ENCODE measurements around the gene CYB561. TPM values are rescaled to one million over a fixed set of nuclear protein-coding genes. Genes with fewer than 3 reads are reported as not detected.

The CYB561 gene
- total and polyA plus RNA-seq, 9 of the 15 experiments (the other 6 are each of a cell fraction or from before 2014, with no cell fraction given): 4.0 to 30.8 (median 17.4) TPM

DNA sequence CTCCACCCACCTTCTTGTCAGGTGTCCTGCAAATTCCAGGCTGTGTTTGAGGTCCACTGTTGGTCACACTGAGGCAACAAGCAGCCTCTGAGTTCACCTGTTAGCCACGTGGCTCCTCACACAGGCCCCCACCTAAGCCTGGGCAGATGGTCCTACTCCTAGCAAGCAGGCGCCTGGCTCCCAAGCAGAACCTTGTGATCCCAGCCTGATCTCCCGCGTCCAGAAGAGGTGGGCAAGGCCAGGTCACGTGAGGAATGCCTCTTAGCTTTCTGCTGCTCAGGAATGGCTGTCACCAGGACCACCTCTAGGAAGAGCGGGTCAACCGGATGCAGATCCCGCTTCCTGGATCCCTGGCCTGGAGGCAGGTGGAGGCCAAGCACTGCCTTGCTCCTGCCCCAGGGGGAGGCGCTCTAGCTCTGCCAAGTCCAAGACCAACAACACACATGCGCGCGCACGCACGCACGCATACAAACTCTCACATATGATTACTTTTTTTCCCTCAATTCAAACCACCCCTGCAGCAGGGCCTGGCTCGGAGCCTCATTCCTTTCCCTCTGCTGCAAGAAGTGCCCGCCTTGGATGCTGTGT, 9.5 kb downstream of the CYB561 start (continued):
- TF ChIP-seq, protein P1, sequence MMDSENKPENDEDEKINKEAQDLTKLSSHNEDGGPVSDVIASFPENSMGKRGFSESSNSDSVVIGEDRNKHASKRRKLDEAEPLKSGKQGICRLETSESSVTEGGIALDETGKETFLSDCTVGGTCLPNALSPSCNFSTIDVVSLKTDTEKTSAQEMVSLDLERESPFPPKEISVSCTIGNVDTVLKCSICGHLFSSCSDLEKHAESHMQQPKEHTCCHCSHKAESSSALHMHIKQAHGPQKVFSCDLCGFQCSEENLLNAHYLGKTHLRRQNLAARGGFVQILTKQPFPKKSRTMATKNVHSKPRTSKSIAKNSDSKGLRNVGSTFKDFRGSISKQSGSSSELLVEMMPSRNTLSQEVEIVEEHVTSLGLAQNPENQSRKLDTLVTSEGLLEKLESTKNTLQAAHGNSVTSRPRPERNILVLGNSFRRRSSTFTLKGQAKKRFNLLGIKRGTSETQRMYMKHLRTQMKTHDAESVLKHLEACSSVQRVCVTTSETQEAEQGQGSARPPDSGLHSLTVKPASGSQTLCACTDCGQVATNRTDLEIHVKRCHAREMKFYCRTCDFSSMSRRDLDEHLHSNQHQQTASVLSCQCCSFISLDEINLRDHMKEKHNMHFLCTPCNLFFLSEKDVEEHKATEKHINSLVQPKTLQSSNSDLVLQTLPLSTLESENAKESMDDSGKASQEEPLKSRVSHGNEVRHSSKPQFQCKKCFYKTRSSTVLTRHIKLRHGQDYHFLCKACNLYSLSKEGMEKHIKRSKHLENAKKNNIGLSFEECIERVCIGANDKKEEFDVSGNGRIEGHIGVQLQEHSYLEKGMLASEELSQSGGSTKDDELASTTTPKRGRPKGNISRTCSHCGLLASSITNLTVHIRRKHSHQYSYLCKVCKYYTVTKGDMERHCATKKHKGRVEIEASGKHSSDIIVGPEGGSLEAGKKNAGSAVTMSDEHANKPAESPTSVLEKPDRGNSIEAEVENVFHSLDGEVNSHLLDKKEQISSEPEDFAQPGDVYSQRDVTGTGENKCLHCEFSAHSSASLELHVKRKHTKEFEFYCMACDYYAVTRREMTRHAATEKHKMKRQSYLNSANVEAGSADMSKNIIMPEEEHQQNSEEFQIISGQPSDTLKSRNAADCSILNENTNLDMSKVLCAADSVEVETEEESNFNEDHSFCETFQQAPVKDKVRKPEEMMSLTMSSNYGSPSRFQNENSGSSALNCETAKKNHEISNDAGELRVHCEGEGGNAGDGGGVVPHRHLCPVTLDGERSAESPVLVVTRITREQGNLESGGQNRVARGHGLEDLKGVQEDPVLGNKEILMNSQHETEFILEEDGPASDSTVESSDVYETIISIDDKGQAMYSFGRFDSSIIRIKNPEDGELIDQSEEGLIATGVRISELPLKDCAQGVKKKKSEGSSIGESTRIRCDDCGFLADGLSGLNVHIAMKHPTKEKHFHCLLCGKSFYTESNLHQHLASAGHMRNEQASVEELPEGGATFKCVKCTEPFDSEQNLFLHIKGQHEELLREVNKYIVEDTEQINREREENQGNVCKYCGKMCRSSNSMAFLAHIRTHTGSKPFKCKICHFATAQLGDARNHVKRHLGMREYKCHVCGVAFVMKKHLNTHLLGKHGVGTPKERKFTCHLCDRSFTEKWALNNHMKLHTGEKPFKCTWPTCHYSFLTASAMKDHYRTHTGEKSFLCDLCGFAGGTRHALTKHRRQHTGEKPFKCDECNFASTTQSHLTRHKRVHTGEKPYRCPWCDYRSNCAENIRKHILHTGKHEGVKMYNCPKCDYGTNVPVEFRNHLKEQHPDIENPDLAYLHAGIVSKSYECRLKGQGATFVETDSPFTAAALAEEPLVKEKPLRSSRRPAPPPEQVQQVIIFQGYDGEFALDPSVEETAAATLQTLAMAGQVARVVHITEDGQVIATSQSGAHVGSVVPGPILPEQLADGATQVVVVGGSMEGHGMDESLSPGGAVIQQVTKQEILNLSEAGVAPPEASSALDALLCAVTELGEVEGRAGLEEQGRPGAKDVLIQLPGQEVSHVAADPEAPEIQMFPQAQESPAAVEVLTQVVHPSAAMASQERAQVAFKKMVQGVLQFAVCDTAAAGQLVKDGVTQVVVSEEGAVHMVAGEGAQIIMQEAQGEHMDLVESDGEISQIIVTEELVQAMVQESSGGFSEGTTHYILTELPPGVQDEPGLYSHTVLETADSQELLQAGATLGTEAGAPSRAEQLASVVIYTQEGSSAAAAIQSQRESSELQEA (IDR thresholded peaks at IDR 0.05; ENCODE audit: low read depth): no peak
- no peak for TF ChIP-seq TBP (optimal IDR thresholded peaks at IDR 0.05; ENCODE audit: low read depth, low read length)
- no peak for TF ChIP-seq MCM2 (IDR thresholded peaks at IDR 0.05; ENCODE audit: low read depth)
- peak; percentile 33; the same call in 1 of the 2 replicates for TF ChIP-seq REST (IDR thresholded peaks at IDR 0.05; ENCODE audit: borderline replicate concordance)
- TF ChIP-seq REST (CRISPR knock-in tag; IDR thresholded peaks at IDR 0.05; ENCODE audit: low read depth): no peak
- TF ChIP-seq ZNF143 (CRISPR knock-in tag; IDR thresholded peaks at IDR 0.05): 0 out of 2 replicates have a peak, but pooled peaks have one; percentile 12
- TF ChIP-seq TEAD1 (CRISPR knock-in tag; IDR thresholded peaks at IDR 0.05): no peak
